MM.1S (cell line): ENCODE data around the gene GPX4.

Experiments used
- EZH2 ChIP-seq: fragments of 300-600 bp; sonication (generic); optimal IDR thresholded peaks from 2 replicates; pipeline ENCODE3; 2017; ENCODE audit warnings: low read depth, mild to moderate bottlenecking, antibody characterized with exemption, low read length, mixed read lengths
- TF ChIP-seq, protein P1 (sequence below): fragments of 300-600 bp; sonication (generic); IDR thresholded peaks from 2 replicates; pipeline ENCODE4 v1.5.1; 2016; ENCODE audit warnings: antibody characterized with exemption, low read length, mixed read lengths

DNA sequence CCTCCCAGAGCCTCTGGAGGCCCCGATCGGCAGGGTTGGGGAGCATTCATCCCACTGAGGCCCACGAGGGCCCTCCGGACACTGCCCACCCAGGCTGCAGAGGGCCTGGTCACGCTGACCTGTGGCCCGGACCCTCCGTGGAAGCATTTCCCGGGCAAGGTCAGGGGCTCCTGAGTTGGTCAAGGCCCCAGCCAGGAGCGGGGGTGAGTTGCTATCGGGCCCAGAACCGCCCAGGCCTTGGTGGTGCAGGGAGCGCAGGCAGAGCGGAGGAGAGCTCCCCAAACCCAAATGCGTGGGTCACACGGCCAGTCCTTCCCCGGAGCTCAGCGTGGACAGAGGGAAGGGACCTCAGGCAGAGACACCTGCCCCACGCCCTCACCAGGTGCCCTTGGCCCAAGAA, 25.7 kb downstream of the GPX4 start:
- TF ChIP-seq, protein P1, sequence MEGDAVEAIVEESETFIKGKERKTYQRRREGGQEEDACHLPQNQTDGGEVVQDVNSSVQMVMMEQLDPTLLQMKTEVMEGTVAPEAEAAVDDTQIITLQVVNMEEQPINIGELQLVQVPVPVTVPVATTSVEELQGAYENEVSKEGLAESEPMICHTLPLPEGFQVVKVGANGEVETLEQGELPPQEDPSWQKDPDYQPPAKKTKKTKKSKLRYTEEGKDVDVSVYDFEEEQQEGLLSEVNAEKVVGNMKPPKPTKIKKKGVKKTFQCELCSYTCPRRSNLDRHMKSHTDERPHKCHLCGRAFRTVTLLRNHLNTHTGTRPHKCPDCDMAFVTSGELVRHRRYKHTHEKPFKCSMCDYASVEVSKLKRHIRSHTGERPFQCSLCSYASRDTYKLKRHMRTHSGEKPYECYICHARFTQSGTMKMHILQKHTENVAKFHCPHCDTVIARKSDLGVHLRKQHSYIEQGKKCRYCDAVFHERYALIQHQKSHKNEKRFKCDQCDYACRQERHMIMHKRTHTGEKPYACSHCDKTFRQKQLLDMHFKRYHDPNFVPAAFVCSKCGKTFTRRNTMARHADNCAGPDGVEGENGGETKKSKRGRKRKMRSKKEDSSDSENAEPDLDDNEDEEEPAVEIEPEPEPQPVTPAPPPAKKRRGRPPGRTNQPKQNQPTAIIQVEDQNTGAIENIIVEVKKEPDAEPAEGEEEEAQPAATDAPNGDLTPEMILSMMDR, result no peak
- no peak for TF ChIP-seq EZH2
